Measurements from ENCODE around the gene FBXL14.
A peak's percentile ranks its signal among the peaks of the same experiment; 100 is the strongest.

The FBXL14 gene

GRCh38 chr12:1576410-1577241 is 17.8 kb downstream of the FBXL14 start:
- ChIA-PET CTCF (interaction anchor here (0.7 to 6.3 kb wide), 6 partner anchors 25 to 702 kb away, joined by 3 to 43 read pairs (median 4); no protein-coding TSS in a partner anchor), POLR2A (interaction anchor here (0.6 to 1.3 kb wide), 6 partner anchors 10 to 741 kb away, joined by 3 to 6 read pairs (median 3); no protein-coding TSS in a partner anchor)
- DNase-seq (ENCODE audit: extremely low spot score) = peak; percentile 47
- TF ChIP-seq LEF1 (IDR thresholded peaks at IDR 0.05; ENCODE audit: borderline replicate concordance) = no peak
- TF ChIP-seq ARNT (IDR thresholded peaks at IDR 0.05) = no peak
- TF ChIP-seq L3MBTL2 (conservative IDR thresholded peaks at IDR 0.05) = peak; percentile 90
- TF ChIP-seq SP1 (IDR thresholded peaks at IDR 0.05) = no peak
- peak; percentile 26; the same call in 1 of the 2 replicates for TF ChIP-seq PKNOX1 (IDR thresholded peaks at IDR 0.05)
- TF ChIP-seq FOXK2 (IDR thresholded peaks at IDR 0.05) = no peak
- TF ChIP-seq TARDBP (IDR thresholded peaks at IDR 0.05) = no peak
- no peak for TF ChIP-seq CTBP1 (IDR thresholded peaks at IDR 0.05; ENCODE audit: borderline replicate concordance)

- ChIA-PET POLR2A (interaction anchor here (0.6 to 1.3 kb wide), 7 partner anchors 9 to 629 kb away, joined by 3 to 4 read pairs (median 3); partner anchors contain the start of gene FBXL14), CTCF (interaction anchor here (0.7 to 6.3 kb wide), 6 partner anchors 9 to 458 kb away, joined by 3 to 43 read pairs (median 4); no protein-coding TSS in a partner anchor)
- DNase-seq (ENCODE audit: extremely low spot score) = no peak
- TF ChIP-seq LEF1 (IDR thresholded peaks at IDR 0.05; ENCODE audit: borderline replicate concordance) = no peak
Measured at GRCh38 chr12:1575408-1576401, 18.7 kb downstream of the FBXL14 start.

GRCh38 chr12:1574865-1575259 is 19.5 kb downstream of the FBXL14 start:
- POLR2A ChIA-PET = interaction anchor here (1.0 to 1.1 kb wide), 2 partner anchors 19 to 29 kb away, joined by 3 to 4 read pairs; partner anchors contain the start of gene FBXL14
- TF ChIP-seq TARDBP (IDR thresholded peaks at IDR 0.05) (no peak), FOXK2 (IDR thresholded peaks at IDR 0.05) (no peak), FOXM1 (IDR thresholded peaks at IDR 0.05; ENCODE audit: borderline replicate concordance) (no peak), FOXA1 (IDR thresholded peaks at IDR 0.05) (no peak), SP1 (IDR thresholded peaks at IDR 0.05) (no peak)
- no peak for DNase-seq (ENCODE audit: extremely low spot score)

GRCh38 chr12:1573960-1574864 is 20.2 kb downstream of the FBXL14 start:
- POLR2A ChIA-PET = interaction anchor here (1.1 kb wide), 1 partner anchor 20 kb away, joined by 4 read pairs; the partner anchor contains the start of gene FBXL14
- TF ChIP-seq SUZ12 (IDR thresholded peaks at IDR 0.05) (no peak), L3MBTL2 (conservative IDR thresholded peaks at IDR 0.05) (peak; percentile 60; the same call in 1 of the 2 replicates), FOXM1 (IDR thresholded peaks at IDR 0.05; ENCODE audit: borderline replicate concordance) (no peak)
- CTCF ChIA-PET = interaction anchor here (0.6 to 6.3 kb wide), 4 partner anchors 8 to 456 kb away, joined by 3 to 43 read pairs (median 4); no protein-coding TSS in a partner anchor
- DNase-seq (ENCODE audit: extremely low spot score) = no peak

More at GRCh38 chr12:1574865-1575259, 19.5 kb downstream of the FBXL14 start:
- CTCF ChIA-PET = interaction anchor here (0.6 to 6.3 kb wide), 4 partner anchors 8 to 457 kb away, joined by 3 to 43 read pairs (median 4); no protein-coding TSS in a partner anchor

- ChIA-PET POLR2A (no interaction called here), CTCF (no interaction called here)
- TF ChIP-seq CTBP1 (IDR thresholded peaks at IDR 0.05; ENCODE audit: borderline replicate concordance) = no peak
- TF ChIP-seq ZNF384 (IDR thresholded peaks at IDR 0.05) = no peak
- TF ChIP-seq BHLHE40 (IDR thresholded peaks at IDR 0.05; ENCODE audit: borderline replicate concordance) = no peak
- no peak for TF ChIP-seq FOXA1 (IDR thresholded peaks at IDR 0.05)
- TF ChIP-seq FOXM1 (IDR thresholded peaks at IDR 0.05; ENCODE audit: borderline replicate concordance) = no peak
- no peak for TF ChIP-seq ELF4 (IDR thresholded peaks at IDR 0.05)
- TF ChIP-seq TARDBP (IDR thresholded peaks at IDR 0.05) = no peak
- TF ChIP-seq SP1 (IDR thresholded peaks at IDR 0.05) = no peak
- no peak for TF ChIP-seq HDGF (IDR thresholded peaks at IDR 0.05; ENCODE audit: borderline replicate concordance)
- DNase-seq (ENCODE audit: extremely low spot score) = no peak
Measured at GRCh38 chr12:1572731-1573130, 21.6 kb downstream of the FBXL14 start.

- POLR2A ChIA-PET = no interaction called here
- CTCF ChIA-PET = no interaction called here
- TF ChIP-seq TARDBP (IDR thresholded peaks at IDR 0.05) (no peak), ZNF384 (IDR thresholded peaks at IDR 0.05) (no peak), SP1 (IDR thresholded peaks at IDR 0.05) (no peak), NFRKB (IDR thresholded peaks at IDR 0.05) (no peak), BHLHE40 (IDR thresholded peaks at IDR 0.05; ENCODE audit: borderline replicate concordance) (no peak), FOXM1 (IDR thresholded peaks at IDR 0.05; ENCODE audit: borderline replicate concordance) (no peak), L3MBTL2 (conservative IDR thresholded peaks at IDR 0.05) (no peak), ELF4 (IDR thresholded peaks at IDR 0.05) (no peak), LEF1 (IDR thresholded peaks at IDR 0.05; ENCODE audit: borderline replicate concordance) (no peak), ARNT (IDR thresholded peaks at IDR 0.05) (no peak)
- no peak for DNase-seq (ENCODE audit: extremely low spot score)
Measured at GRCh38 chr12:1567852-1568251, 26.5 kb downstream of the FBXL14 start.

Measured in HEK293T (cell line).